Naive B cell (primary cell): ENCODE results near the gene ZNF57. TPM values are rescaled to one million over a fixed set of nuclear protein-coding genes. Genes with fewer than 3 reads are reported as not detected.
"Not testable (repeated sequence)": the region's sequence is repeated elsewhere in the genome, so short reads cannot be mapped to it uniquely, and the experiment has no call there.

Experiments
- ATAC-seq, 2 donors: fragments of 150-1000 bp; cut with Tn5 transposase; 2 replicates each; pipeline ENCODE4 v1.10.0; 2021; ENCODE audit warnings: low read depth in 2 of 2, mild to moderate bottlenecking in 2 of 2, moderate library complexity in 2 of 2
- DNase-seq: peaks from one replicate; pipeline ENCODE4 v3.0.0; 2022
- H3K27ac Mint-ChIP-seq, 6 donors: one replicate each; pipeline ENCODE4 v1.8.0; 2020 to 2022; ENCODE audit warnings: mild to moderate bottlenecking in 6 of 6, mixed read lengths in 6 of 6, moderate library complexity in 5 of 6, inconsistent platforms in 2 of 6
- H3K27me3 Mint-ChIP-seq, 3 donors: one replicate each; pipeline ENCODE4 v1.8.0; 2021 to 2022; ENCODE audit warnings: mixed read lengths in 3 of 3, mild to moderate bottlenecking in 1 of 3
- H3K36me3 Mint-ChIP-seq, 2 donors: one replicate each; pipeline ENCODE4 v1.8.0; 2020 to 2022; ENCODE audit warnings: mixed read lengths in 2 of 2, inconsistent platforms in 1 of 2, mild to moderate bottlenecking in 1 of 2
- H3K4me1 Mint-ChIP-seq, 3 donors: one replicate each; pipeline ENCODE4 v1.8.0; 2020 to 2022; ENCODE audit warnings: mixed read lengths in 3 of 3, inconsistent platforms in 1 of 3, mild to moderate bottlenecking in 1 of 3, moderate library complexity in 1 of 3
- H3K4me3 Mint-ChIP-seq, 8 donors: one replicate each; pipeline ENCODE4 v1.8.0; 2020 to 2022; ENCODE audit warnings: mild to moderate bottlenecking in 8 of 8, mixed read lengths in 8 of 8, moderate library complexity in 8 of 8, inconsistent platforms in 2 of 8
- H3K9me3 Mint-ChIP-seq, 7 donors: one replicate each; pipeline ENCODE4 v1.8.0; 2020 to 2022; ENCODE audit warnings: mixed read lengths in 7 of 7, mild to moderate bottlenecking in 5 of 7, inconsistent platforms in 2 of 7, moderate library complexity in 1 of 7
- polyA plus RNA-seq, 6 donors: library from polyadenylated mRNA; unstranded; fragments of 300-500 nt; fragmentation: Illumina TruSeq; gene quantifications; one replicate each; pipeline ENCODE4 v1.2.3, GENCODE V29; 2021; ENCODE audit warnings: low read depth in 6 of 6

ZNF57 gene
- polyA plus RNA-seq, 6 donors from 2014 or later, result 2.9 to 5.5 (median 3.6) TPM

DNA sequence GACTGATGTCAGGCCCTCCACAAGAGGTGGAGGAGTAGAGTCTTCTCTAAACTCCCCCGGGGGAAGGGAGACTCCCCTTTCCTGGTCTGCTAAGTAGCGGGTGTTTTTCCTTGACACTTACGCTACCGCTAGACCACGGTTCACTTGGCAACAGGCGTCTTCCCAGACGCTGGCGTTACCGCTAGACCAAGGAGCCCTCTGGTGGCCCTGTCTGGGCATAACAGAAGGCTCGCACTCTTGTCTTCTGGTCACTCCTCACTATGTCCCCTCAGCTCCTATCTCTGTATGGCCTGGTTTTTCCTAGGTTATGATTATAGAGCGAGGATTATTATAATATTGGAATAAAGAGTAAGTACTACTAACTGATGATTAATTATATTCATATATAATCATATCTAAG is 28.6 kb upstream of the ZNF57 start:
- H3K4me1 Mint-ChIP-seq, H3K4me3 Mint-ChIP-seq, ATAC-seq, H3K27me3 Mint-ChIP-seq, H3K36me3 Mint-ChIP-seq, DNase-seq: not testable (repeated sequence)
- H3K9me3 Mint-ChIP-seq, result peaks cover 0 to 16% (median 8%) of the 10 kb centered on the region in 7 donors
- H3K27ac Mint-ChIP-seq, result peak overlapping the region in 1 of 6 donors; percentile 24

- no peak for ATAC-seq
- Mint-ChIP-seq H3K27me3 (no peaks in the 10 kb centered on the region), H3K27ac (peak overlapping the region in 2 of 6 donors; percentile 49 to 80), H3K36me3 (no peaks in the 10 kb centered on the region), H3K4me1 (no peaks in the 10 kb centered on the region), H3K9me3 (peaks cover 0 to 33% (median 19%) of the 10 kb centered on the region in 7 donors), H3K4me3 (peak overlapping the region in 1 of 8 donors; percentile 10)
- no peak for DNase-seq
Measured at GRCh38 chr19:2877398-2878331, 23.1 kb upstream of the ZNF57 start.

DNA sequence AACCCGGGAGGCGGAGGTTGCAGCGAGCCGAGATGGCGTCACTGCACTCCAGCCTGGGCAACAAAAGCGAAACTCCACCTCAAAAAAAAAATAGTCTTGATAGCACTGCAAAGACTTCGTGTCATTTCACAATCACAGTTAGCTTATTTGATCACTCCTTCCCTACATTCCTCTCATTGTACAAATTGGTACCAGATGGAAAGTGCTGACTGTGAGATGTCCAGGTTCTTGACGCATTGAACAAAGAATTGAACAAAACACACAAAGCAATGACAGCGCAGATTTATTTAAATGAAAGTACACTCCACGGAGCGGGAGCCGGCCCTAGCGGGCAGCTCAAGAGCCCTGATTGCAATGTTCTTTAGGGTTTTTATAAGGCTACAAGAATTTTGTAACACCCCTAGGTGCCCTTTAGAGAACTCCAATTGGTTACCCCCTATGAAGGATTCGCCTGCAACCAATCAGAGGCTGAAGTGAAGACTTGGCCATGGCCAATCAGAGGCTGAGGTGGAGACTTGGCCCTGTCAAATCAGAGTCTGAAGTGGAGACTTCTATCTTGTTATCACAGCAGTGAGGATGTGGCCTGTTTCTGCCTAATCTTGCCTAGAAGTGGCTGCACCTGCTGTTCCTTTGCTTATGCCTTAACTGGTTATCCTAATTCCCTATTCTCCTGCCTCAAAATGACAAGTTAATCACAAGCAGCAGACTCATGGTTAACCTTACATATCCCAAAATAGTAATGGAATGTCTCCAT is 16.9 kb upstream of the ZNF57 start:
- Mint-ChIP-seq H3K27me3 (peaks cover 0 to 5% (median 4%) of the 10 kb centered on the region in 3 donors), H3K4me1 (peaks cover 9 to 15% (median 11%) of the 10 kb centered on the region in 3 donors), H3K9me3 (peaks cover 0 to 4% (median 3%) of the 10 kb centered on the region in 7 donors), H3K4me3 (no peak overlapping the region), H3K27ac (no peak overlapping the region), H3K36me3 (no peaks in the 10 kb centered on the region)
- ATAC-seq (no peak), DNase-seq (no peak)

GRCh38 chr19:2885736-2886135 is 15.0 kb upstream of the ZNF57 start:
- Mint-ChIP-seq H3K27me3 (peaks cover 0 to 5% (median 4%) of the 10 kb centered on the region in 3 donors), H3K27ac (peak overlapping the region in 1 of 6 donors; percentile 64), H3K4me1 (peaks cover 11 to 18% (median 16%) of the 10 kb centered on the region in 3 donors), H3K36me3 (no peaks in the 10 kb centered on the region), H3K4me3 (no peak overlapping the region), H3K9me3 (peaks cover 0 to 2% (median 0%) of the 10 kb centered on the region in 7 donors)
- ATAC-seq (no peak), DNase-seq (no peak)

GRCh38 chr19:2887391-2887914 is 13.3 kb upstream of the ZNF57 start:
- Mint-ChIP-seq H3K9me3 (peaks cover 0 to 2% (median 0%) of the 10 kb centered on the region in 7 donors), H3K27ac (peak overlapping the region in 5 of 6 donors; percentile 2 to 92 (median 51)), H3K36me3 (no peaks in the 10 kb centered on the region), H3K4me3 (peak overlapping the region in 4 of 8 donors; percentile 1 to 61 (median 8)), H3K27me3 (peaks cover 0 to 5% (median 4%) of the 10 kb centered on the region in 3 donors), H3K4me1 (peaks cover 11 to 19% (median 18%) of the 10 kb centered on the region in 3 donors)
- ATAC-seq (peak; percentile 21 to 26), DNase-seq (peak; percentile 35)

DNA sequence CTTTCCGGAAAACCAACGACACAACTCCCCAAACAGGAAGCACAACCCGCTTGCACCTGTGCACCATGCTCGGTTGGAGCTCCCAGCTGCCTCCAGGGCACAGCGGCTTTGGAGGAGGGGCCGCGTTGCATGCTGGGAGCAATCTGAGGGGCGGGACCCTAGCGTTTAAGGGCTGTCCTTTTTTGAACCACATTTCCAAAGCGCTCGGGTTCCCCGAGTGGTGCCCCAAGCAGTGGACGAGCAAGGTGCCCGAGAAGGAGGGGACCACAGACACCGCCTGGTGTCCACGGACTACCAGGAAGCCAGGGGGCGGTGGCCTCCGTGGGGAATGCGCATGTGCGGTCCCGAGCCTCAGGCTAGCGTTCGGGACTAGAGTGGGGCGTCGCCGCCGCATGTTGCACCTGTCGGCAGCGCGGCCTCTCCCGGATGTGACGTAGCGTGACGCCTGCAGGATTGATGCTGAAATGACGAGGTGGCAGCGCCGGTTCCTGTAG is 11.9 kb upstream of the ZNF57 start:
- Mint-ChIP-seq H3K36me3 (no peaks in the 10 kb centered on the region), H3K27me3 (peaks cover 0 to 4% (median 2%) of the 10 kb centered on the region in 3 donors), H3K27ac (peak overlapping the region; percentile 76 to 96 (median 94)), H3K4me3 (peak overlapping the region in 7 of 8 donors; percentile 29 to 86 (median 77)), H3K4me1 (peaks cover 11 to 19% (median 18%) of the 10 kb centered on the region in 3 donors), H3K9me3 (peaks cover 0 to 2% (median 0%) of the 10 kb centered on the region in 7 donors)
- ATAC-seq (peak; percentile 79 to 81), DNase-seq (peak; percentile 61)

- Mint-ChIP-seq H3K4me3 (peak overlapping the region in 1 of 8 donors; percentile 64), H3K27ac (peak overlapping the region in 1 of 6 donors; percentile 37), H3K4me1 (peaks cover 11 to 19% (median 18%) of the 10 kb centered on the region in 3 donors)
- H3K36me3 Mint-ChIP-seq, DNase-seq, H3K27me3 Mint-ChIP-seq, ATAC-seq, H3K9me3 Mint-ChIP-seq: not testable (repeated sequence)
Measured at GRCh38 chr19:2890531-2890930, 10.2 kb upstream of the ZNF57 start.

DNA sequence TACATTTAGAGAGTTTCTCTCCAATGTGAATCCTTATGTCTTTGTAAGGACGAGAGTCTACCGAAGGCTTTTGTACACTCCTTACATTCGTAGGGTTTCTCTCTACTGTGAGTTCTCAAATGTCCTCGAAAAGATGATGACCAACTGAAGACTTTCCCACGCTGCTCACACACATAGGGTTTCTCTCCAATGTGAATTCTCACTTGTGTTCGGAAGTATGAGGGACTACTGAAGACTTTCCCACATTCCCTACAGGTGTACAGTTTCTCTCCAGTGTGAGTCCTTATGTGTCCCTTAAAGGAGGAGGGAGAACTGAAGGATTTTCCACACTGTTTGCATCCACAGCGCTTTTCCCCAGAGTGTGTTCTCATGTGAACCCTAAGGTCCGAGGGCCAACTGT is 4.0 kb upstream of the ZNF57 start:
- Mint-ChIP-seq H3K36me3 (no peaks in the 10 kb centered on the region), H3K9me3 (peaks cover 0 to 17% (median 14%) of the 10 kb centered on the region in 7 donors), H3K27ac (no peak overlapping the region), H3K27me3 (no peaks in the 10 kb centered on the region), H3K4me1 (peaks cover 12 to 17% (median 14%) of the 10 kb centered on the region in 3 donors), H3K4me3 (peak overlapping the region in 1 of 8 donors; percentile 77)
- DNase-seq, result no peak
- no peak for ATAC-seq

DNA sequence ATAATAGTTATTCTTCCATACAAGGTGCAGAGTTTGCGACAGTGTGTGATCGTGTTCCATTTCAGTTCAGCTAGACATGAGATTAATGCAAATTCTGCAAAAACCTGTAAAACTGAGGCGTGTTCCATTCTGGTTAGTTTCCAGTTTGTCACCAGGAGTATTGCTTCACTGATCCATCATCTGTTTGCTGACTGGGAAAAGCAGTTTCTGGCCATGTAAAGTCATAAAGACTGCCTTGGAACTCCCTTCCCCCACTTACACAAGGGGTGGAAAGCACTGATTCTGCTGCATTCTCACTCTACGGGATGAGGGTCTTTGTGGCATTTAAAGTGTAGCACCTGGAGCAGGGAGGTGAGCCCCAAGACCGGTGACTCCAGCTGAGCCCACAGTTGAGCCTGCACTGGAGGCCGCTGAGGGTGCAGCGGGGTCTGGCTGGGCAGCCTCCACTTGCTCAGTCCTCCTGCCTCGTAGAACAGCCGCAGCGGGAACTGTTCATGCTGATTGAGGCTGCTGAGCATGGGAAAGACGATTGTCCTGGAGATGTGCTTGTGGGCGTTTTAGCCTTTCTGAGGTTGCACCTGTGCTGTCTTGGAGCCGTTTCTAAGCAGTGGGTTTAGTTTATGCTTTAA is 2.0 kb downstream of the ZNF57 start:
- H3K4me3 Mint-ChIP-seq, result peak overlapping the region in 4 of 8 donors; percentile 49 to 100 (median 92)
- ATAC-seq, result no peak
- H3K27me3 Mint-ChIP-seq, result no peaks in the 10 kb centered on the region
- no peak for DNase-seq
- H3K9me3 Mint-ChIP-seq, result peaks cover 0 to 3% (median under 1%) of the 10 kb centered on the region in 7 donors
- H3K4me1 Mint-ChIP-seq, result peaks cover 23 to 28% (median 23%) of the 10 kb centered on the region in 3 donors
- no peak overlapping the region for H3K27ac Mint-ChIP-seq
- H3K36me3 Mint-ChIP-seq, result no peaks in the 10 kb centered on the region

- peak overlapping the region in 3 of 8 donors; percentile 49 to 54 (median 49) for H3K4me3 Mint-ChIP-seq
Measured at GRCh38 chr19:2903326-2903725, 2.6 kb downstream of the ZNF57 start.

DNA sequence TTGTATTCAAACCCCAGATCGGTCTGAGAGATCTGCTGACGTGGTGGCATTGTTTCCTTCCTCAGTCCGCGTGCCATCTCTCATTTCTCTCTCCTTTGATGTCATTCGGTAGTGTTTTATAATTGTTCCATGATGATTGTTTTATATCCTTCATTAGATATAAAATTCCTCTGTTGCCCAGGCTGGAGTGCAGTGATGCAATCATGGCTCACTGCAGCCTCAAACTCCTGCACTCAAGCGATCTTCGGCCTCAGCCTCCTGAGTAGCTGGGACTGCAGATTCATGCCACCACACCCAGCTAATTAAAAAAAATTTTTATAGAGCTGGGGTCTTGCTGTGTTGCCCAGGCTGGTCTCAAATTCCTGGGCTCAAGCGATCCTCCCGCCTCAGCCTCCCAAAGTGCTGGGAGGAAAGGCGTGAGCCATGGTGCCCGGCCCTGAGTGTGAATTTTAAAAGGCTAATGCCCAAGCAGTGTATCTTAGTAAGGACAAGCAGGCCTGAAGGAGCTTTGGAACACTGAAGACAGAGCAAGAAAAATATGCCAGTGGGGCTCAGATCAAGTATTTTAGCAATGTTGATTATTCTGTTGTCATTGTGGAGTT is 5.3 kb downstream of the ZNF57 start:
- no peak for ATAC-seq
- no peak for DNase-seq
- Mint-ChIP-seq H3K9me3 (peaks cover 0 to 2% (median 0%) of the 10 kb centered on the region in 7 donors), H3K4me1 (peaks cover 16 to 22% (median 20%) of the 10 kb centered on the region in 3 donors), H3K36me3 (no peaks in the 10 kb centered on the region), H3K4me3 (peak overlapping the region in 1 of 8 donors; percentile 38), H3K27me3 (no peaks in the 10 kb centered on the region), H3K27ac (no peak overlapping the region)

More at GRCh38 chr19:2903326-2903725, 2.6 kb downstream of the ZNF57 start:
- H3K4me1 Mint-ChIP-seq, result peaks cover 23 to 26% (median 23%) of the 10 kb centered on the region in 3 donors
- not testable (repeated sequence) for ATAC-seq, H3K27ac Mint-ChIP-seq, H3K36me3 Mint-ChIP-seq, H3K9me3 Mint-ChIP-seq, H3K27me3 Mint-ChIP-seq, DNase-seq

GRCh38 chr19:2906631-2907195 is 6.0 kb downstream of the ZNF57 start:
- Mint-ChIP-seq H3K27ac (no peak overlapping the region), H3K27me3 (no peaks in the 10 kb centered on the region), H3K36me3 (peaks cover 0 to 3% of the 10 kb centered on the region in 2 donors), H3K4me1 (peaks cover 9 to 19% (median 13%) of the 10 kb centered on the region in 3 donors), H3K9me3 (peaks cover 0 to 2% (median 0%) of the 10 kb centered on the region in 7 donors), H3K4me3 (no peak overlapping the region)
- DNase-seq (no peak), ATAC-seq (no peak)
